OCI-LY7 (cell line): ENCODE results near the gene PARD3B. TPM values are rescaled to one million over a fixed set of nuclear protein-coding genes. Genes with fewer than 3 reads are reported as not detected.

Source experiments
- BruUV-seq: library from RNA; stranded (reverse); fragments of 400-500 nt; replicated peaks from 2 replicates; lab custom pipeline; 2021; lab: Mats Ljungman, UMichigan
- CTCF ChIA-PET: fragments of 300-600 bp; sonication (Branson Sonifier 250); formaldehyde crosslinking; loops from one replicate; lab custom pipeline; 2022; ENCODE audit warnings: antibody characterized with exemption; ENCODE audit not compliant: unreplicated experiment; lab: Charles Lee
- POLR2A ChIA-PET: fragments of 300-600 bp; sonication (Branson Sonifier 250); formaldehyde crosslinking; loops from one replicate; lab custom pipeline; 2022; ENCODE audit warnings: antibody characterized with exemption; lab: Charles Lee
- DNase-seq: peaks from one replicate; pipeline ENCODE4 v3.0.0-alpha.2; 2015; ENCODE audit warnings: low spot score
- H2AFZ ChIP-seq: fragments of 200-600 bp; sonication (generic), shearing (Covaris generic); 2 replicates; pipeline ENCODE4 v1.6.1; 2014; ENCODE audit warnings: mild to moderate bottlenecking, antibody characterized with exemption, low read length, moderate library complexity
- H3K27ac ChIP-seq: fragments of 200-600 bp; sonication (generic); 2 replicates; pipeline ENCODE4 v1.5.1; 2014; ENCODE audit warnings: mixed run types, low read depth, mild to moderate bottlenecking, moderate library complexity, low read length, inconsistent platforms; ENCODE audit not compliant: poor library complexity, severe bottlenecking
- H3K36me3 ChIP-seq: fragments of 200-600 bp; sonication (generic); 2 replicates; pipeline ENCODE4 v1.6.1; 2014; ENCODE audit warnings: mild to moderate bottlenecking, antibody characterized with exemption, low read length, moderate library complexity, mixed read lengths; ENCODE audit not compliant: insufficient read depth
- H3K4me1 ChIP-seq: fragments of 200-600 bp; sonication (generic); 2 replicates; pipeline ENCODE4 v1.5.1; 2014; ENCODE audit warnings: mild to moderate bottlenecking, low read length; ENCODE audit not compliant: insufficient read depth, poor library complexity, severe bottlenecking
- H3K4me2 ChIP-seq: fragments of 200-600 bp; sonication (generic); 2 replicates; pipeline ENCODE4 v1.6.1; 2014; ENCODE audit warnings: mild to moderate bottlenecking, low read length
- H3K4me3 ChIP-seq: fragments of 200-600 bp; sonication (generic); 2 replicates; pipeline ENCODE4 v1.5.1; 2014; ENCODE audit warnings: mild to moderate bottlenecking, low read depth, low read length; ENCODE audit not compliant: poor library complexity, severe bottlenecking
- H3K79me2 ChIP-seq: fragments of 200-600 bp; sonication (generic); 2 replicates; pipeline ENCODE4 v1.6.1; 2016; ENCODE audit warnings: low read depth, mild to moderate bottlenecking, low read length, moderate library complexity, mixed read lengths; ENCODE audit not compliant: insufficient read depth
- H3K9me2 ChIP-seq: fragments of 200-600 bp; sonication (generic); 2 replicates; pipeline ENCODE4 v1.6.1; 2016; ENCODE audit warnings: mild to moderate bottlenecking, low read length, mixed read lengths; ENCODE audit not compliant: insufficient read depth
- H3K9me3 ChIP-seq: fragments of 200-600 bp; sonication (generic); 2 replicates; pipeline ENCODE4 v1.6.1; 2014; ENCODE audit warnings: mild to moderate bottlenecking, mixed run types, low read length, mixed read lengths
- H4K20me1 ChIP-seq: fragments of 200-600 bp; sonication (generic); 2 replicates; pipeline ENCODE4 v1.6.1; 2014; ENCODE audit warnings: mild to moderate bottlenecking, antibody characterized with exemption, low read length, moderate library complexity, mixed read lengths; ENCODE audit not compliant: insufficient read depth
- EZH2phosphoT487 ChIP-seq: fragments of 200-600 bp; sonication (generic); IDR thresholded peaks from 2 replicates; pipeline ENCODE4 v1.6.1; 2018; ENCODE audit warnings: low read depth, borderline replicate concordance, mild to moderate bottlenecking, mixed run types, antibody characterized with exemption, low read length, moderate library complexity, mixed read lengths
- intact Hi-C: fragments of 100-400 bp; cut with micrococcal nuclease; formaldehyde crosslinking; loops from one replicate; pipeline ENCODE4 v1.10.0; 2022; ENCODE audit not compliant: unreplicated experiment
- total RNA-seq, 2 experiments: library from RNA; depleted of rRNA in 1 of 2; stranded (reverse); fragments of >200 nt in 1 of 2; shearing (Covaris generic) in 1 of 2; gene quantifications; 2 replicates each; pipeline ENCODE4 v1.2.3, GENCODE V29; 2014 to 2022
- TF ChIP-seq, protein P1 (sequence below): fragments of 200-600 bp; sonication (generic); conservative IDR thresholded peaks from 2 replicates; pipeline ENCODE4 v1.5.1; 2014; ENCODE audit warnings: mild to moderate bottlenecking, antibody characterized with exemption, low read length, moderate library complexity, mixed read lengths

The PARD3B gene
- total RNA-seq, 2 experiments from 2014 or later = not detected

DNA sequence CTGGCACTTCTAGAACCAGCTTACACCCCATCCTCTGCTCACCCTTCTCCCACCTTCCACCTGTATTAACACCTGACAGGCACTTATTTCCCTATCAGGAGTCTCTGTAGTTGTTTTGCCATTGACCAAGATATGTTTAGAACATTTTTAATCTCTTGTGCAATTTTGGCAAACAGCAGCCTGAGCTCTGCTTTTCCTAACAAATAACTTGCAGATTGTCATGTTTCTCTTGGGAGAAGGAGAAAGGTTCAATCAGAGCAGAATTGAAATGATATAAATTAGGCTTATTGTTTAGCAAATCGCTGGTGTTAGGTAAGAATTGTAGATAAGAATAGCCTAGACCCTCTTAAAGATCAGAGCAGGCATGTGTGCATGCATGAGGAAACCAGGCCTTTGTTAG lies 225.5 kb downstream of the PARD3B start:
- ChIA-PET CTCF (no interaction called here), POLR2A (no interaction called here)
- Histone ChIP-seq H3K79me2 (no peaks in the 10 kb centered on the region), H3K9me2 (no peaks in the 10 kb centered on the region), H2AFZ (no peak overlapping the region), H3K4me1 (no peaks in the 10 kb centered on the region), H3K4me3 (no peak overlapping the region), H3K36me3 (no peaks in the 10 kb centered on the region), H3K27ac (no peak overlapping the region), H3K9me3 (no peaks in the 10 kb centered on the region), H4K20me1 (no peaks in the 10 kb centered on the region), H3K4me2 (no peak overlapping the region)
- no peak for DNase-seq
- intact Hi-C loops = no loop called here
- TF ChIP-seq, protein P1, sequence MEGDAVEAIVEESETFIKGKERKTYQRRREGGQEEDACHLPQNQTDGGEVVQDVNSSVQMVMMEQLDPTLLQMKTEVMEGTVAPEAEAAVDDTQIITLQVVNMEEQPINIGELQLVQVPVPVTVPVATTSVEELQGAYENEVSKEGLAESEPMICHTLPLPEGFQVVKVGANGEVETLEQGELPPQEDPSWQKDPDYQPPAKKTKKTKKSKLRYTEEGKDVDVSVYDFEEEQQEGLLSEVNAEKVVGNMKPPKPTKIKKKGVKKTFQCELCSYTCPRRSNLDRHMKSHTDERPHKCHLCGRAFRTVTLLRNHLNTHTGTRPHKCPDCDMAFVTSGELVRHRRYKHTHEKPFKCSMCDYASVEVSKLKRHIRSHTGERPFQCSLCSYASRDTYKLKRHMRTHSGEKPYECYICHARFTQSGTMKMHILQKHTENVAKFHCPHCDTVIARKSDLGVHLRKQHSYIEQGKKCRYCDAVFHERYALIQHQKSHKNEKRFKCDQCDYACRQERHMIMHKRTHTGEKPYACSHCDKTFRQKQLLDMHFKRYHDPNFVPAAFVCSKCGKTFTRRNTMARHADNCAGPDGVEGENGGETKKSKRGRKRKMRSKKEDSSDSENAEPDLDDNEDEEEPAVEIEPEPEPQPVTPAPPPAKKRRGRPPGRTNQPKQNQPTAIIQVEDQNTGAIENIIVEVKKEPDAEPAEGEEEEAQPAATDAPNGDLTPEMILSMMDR = no peak
- TF ChIP-seq EZH2phosphoT487 = no peak
- no TSS peak for BruUV-seq

DNA sequence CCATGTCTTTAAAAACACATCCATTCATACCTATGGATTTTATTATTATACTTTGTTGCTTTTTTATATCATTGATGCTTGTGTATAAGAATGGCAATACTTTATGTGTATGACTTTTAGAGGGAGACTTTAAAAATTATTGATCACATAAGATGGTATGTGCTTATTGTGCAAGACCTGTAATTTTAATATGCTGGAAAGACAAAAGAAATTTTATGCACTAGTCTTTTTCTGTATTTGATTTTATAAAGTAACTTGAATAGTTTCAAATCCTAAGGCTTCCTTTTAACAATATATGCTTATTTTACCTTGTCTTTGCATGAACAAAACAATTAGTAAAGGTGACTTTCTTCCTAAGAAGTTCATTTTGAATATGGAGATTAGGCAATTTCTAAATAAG lies 226.4 kb downstream of the PARD3B start:
- H2AFZ ChIP-seq = no peak overlapping the region
- H3K36me3 ChIP-seq = no peaks in the 10 kb centered on the region
- H3K27ac ChIP-seq = no peak overlapping the region
- H3K4me2 ChIP-seq = no peak overlapping the region
- ChIA-PET POLR2A (no interaction called here), CTCF (no interaction called here)
- TF ChIP-seq EZH2phosphoT487 = no peak
- TF ChIP-seq, protein P1 = no peak
- no peaks in the 10 kb centered on the region for H3K9me3 ChIP-seq
- no peak overlapping the region for H3K4me3 ChIP-seq
- no peaks in the 10 kb centered on the region for H3K9me2 ChIP-seq
- H3K79me2 ChIP-seq = no peaks in the 10 kb centered on the region
- H3K4me1 ChIP-seq = no peaks in the 10 kb centered on the region
- DNase-seq = no peak
- no peaks in the 10 kb centered on the region for H4K20me1 ChIP-seq
- BruUV-seq = no TSS peak
- intact Hi-C loops = no loop called here

DNA sequence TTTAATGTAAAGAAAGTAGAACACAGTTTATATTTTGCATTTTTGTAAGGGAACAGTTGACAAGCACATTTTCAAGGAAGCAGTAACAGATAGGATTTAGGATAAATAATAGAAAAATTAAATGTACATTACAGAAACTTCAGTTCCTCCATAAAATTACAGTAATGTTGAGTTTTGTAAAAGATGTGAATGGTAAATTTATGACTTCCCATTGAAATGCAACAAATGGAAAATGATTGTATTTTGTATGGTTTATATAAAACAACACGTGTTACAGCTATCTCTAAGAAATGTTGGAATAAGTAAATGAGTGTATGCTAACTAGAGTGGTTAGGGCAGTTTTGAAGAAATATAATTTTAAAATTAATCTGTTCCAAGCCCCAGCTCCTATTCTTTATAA lies 227.3 kb downstream of the PARD3B start:
- TF ChIP-seq, protein P1 = no peak
- TF ChIP-seq EZH2phosphoT487 = no peak
- H3K79me2 ChIP-seq = no peaks in the 10 kb centered on the region
- intact Hi-C loops = no loop called here
- no peaks in the 10 kb centered on the region for H3K9me2 ChIP-seq
- H3K36me3 ChIP-seq = no peaks in the 10 kb centered on the region
- H2AFZ ChIP-seq = no peak overlapping the region
- no TSS peak for BruUV-seq
- no peak for DNase-seq
- H3K9me3 ChIP-seq = no peaks in the 10 kb centered on the region
- ChIA-PET CTCF (no interaction called here), POLR2A (no interaction called here)
- no peak overlapping the region for H3K27ac ChIP-seq
- no peak overlapping the region for H3K4me2 ChIP-seq
- no peaks in the 10 kb centered on the region for H3K4me1 ChIP-seq
- no peak overlapping the region for H3K4me3 ChIP-seq
- H4K20me1 ChIP-seq = no peaks in the 10 kb centered on the region
